Measurements from ENCODE around the gene FHIT. TPM values are rescaled to one million over a fixed set of nuclear protein-coding genes. Genes with fewer than 3 reads are reported as not detected.

FHIT gene
- total RNA-seq, 1 experiment from 2014 or later = 20.1 TPM

DNA sequence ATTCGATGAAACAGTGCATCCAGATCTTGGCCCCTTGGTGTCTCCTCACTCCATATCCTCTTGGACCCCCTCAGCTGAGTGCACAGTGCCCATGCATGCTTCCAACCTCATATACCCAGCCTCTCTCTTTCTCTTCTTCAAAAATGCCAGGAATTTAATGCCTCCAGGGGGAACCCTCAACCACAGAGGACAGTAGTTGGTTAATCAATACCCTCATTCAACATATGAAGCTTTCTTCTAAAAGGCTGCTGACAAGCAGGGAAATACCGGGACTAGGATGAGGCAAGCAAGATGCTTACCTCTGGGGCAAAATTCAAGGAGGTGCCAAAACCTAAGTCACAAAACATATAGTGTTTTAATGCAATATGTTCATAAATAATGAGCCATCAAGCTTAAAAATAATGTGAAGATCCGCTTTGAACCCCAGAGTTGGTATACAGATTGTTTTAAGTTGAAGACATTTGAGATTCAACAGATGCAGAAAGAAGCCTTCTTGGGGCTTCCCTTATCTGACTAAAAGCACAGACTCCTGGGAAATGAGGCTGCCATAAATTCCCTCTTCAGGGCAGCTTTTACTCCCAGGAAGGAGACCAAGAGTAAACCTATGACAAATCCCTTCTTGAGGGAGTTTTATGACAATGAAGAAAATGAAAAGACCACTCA is 48.2 kb upstream of the FHIT start:
- Mint-ChIP-seq H3K4me3 (ENCODE audit: unreplicated experiment) (no peak overlapping the region), H3K27me3 (ENCODE audit: insufficient read depth, unreplicated experiment) (peaks cover 24% of the 10 kb centered on the region), H3K9me3 (ENCODE audit: unreplicated experiment) (no peaks in the 10 kb centered on the region), H3K4me1 (ENCODE audit: insufficient read depth, unreplicated experiment) (no peaks in the 10 kb centered on the region), H3K36me3 (ENCODE audit: insufficient read depth, unreplicated experiment) (no peaks in the 10 kb centered on the region), H3K27ac (ENCODE audit: low read depth, unreplicated experiment) (no peak overlapping the region)
- TF ChIP-seq, protein P1, sequence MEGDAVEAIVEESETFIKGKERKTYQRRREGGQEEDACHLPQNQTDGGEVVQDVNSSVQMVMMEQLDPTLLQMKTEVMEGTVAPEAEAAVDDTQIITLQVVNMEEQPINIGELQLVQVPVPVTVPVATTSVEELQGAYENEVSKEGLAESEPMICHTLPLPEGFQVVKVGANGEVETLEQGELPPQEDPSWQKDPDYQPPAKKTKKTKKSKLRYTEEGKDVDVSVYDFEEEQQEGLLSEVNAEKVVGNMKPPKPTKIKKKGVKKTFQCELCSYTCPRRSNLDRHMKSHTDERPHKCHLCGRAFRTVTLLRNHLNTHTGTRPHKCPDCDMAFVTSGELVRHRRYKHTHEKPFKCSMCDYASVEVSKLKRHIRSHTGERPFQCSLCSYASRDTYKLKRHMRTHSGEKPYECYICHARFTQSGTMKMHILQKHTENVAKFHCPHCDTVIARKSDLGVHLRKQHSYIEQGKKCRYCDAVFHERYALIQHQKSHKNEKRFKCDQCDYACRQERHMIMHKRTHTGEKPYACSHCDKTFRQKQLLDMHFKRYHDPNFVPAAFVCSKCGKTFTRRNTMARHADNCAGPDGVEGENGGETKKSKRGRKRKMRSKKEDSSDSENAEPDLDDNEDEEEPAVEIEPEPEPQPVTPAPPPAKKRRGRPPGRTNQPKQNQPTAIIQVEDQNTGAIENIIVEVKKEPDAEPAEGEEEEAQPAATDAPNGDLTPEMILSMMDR (IDR thresholded peaks at IDR 0.05; ENCODE audit: unreplicated experiment) = no peak
- intact Hi-C loops (cut with micrococcal nuclease) = no loop called here
- DNase-seq (ENCODE audit: unreplicated experiment) = no peak
- ChIA-PET POLR2A (no interaction called here), CTCF (no interaction called here)
- no TSS peak for BruUV-seq (replicated peaks)

DNA sequence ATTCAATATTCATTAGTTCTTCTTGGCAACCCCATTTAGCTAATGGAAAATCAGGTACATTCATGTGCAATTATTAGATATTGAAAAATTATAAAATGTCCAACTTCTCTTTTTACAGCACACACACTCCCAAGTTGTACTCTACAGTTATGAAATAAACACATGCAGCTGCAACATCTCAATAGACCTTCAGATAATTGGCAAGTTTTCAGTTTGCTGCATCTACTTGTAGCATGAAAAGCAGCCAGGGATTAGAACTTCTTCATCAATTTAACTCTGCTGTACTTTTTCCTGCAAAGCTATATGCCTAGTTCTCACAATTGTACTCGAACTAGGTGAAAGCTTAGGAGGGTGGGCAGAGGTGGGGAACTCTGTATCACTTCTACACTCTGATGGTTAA is 46.6 kb upstream of the FHIT start:
- intact Hi-C loops (cut with micrococcal nuclease) = no loop called here
- no peak for DNase-seq (ENCODE audit: unreplicated experiment)
- no peaks in the 10 kb centered on the region for H3K4me1 Mint-ChIP-seq (ENCODE audit: insufficient read depth, unreplicated experiment)
- TF ChIP-seq, protein P1 (IDR thresholded peaks at IDR 0.05; ENCODE audit: unreplicated experiment) = no peak
- peaks cover 8% of the 10 kb centered on the region for H3K27me3 Mint-ChIP-seq (ENCODE audit: insufficient read depth, unreplicated experiment)
- no peaks in the 10 kb centered on the region for H3K36me3 Mint-ChIP-seq (ENCODE audit: insufficient read depth, unreplicated experiment)
- CTCF ChIA-PET = interaction anchor here (0.6 kb wide), 1 partner anchor 927 kb away, joined by 5 read pairs; no protein-coding TSS in a partner anchor
- no TSS peak for BruUV-seq (replicated peaks)
- POLR2A ChIA-PET = no interaction called here
- H3K27ac Mint-ChIP-seq (ENCODE audit: low read depth, unreplicated experiment) = no peak overlapping the region
- no peak overlapping the region for H3K4me3 Mint-ChIP-seq (ENCODE audit: unreplicated experiment)
- H3K9me3 Mint-ChIP-seq (ENCODE audit: unreplicated experiment) = no peaks in the 10 kb centered on the region

DNA sequence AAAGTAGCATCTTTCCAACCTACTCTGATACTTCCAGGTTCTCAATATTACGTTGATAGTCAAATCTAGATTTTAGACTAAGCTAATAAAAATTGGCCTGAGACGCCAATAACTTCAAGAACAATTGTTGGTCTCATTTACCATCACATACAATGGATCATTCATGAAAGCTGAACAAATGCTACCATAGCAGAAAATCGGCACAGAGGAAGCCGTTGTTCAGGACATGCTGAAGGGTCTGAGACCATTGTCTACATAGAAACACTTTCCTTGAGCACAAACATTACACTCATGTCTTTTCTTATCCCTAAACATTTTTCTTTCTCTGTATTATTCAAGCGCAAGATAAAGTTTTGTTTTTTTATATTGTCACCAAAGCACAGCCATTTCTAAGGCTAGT is 37.2 kb upstream of the FHIT start:
- ChIA-PET CTCF (interaction anchor here (0.9 kb wide), 1 partner anchor 200 kb away, joined by 4 read pairs; no protein-coding TSS in a partner anchor), POLR2A (interaction anchor here (0.7 kb wide), 1 partner anchor 608 kb away, joined by 3 read pairs; no protein-coding TSS in a partner anchor)
- no peak overlapping the region for H3K4me3 Mint-ChIP-seq (ENCODE audit: unreplicated experiment)
- no peaks in the 10 kb centered on the region for H3K9me3 Mint-ChIP-seq (ENCODE audit: unreplicated experiment)
- TF ChIP-seq, protein P1 (IDR thresholded peaks at IDR 0.05; ENCODE audit: unreplicated experiment) = no peak
- intact Hi-C loops (cut with micrococcal nuclease) = no loop called here
- H3K4me1 Mint-ChIP-seq (ENCODE audit: insufficient read depth, unreplicated experiment) = no peaks in the 10 kb centered on the region
- H3K27ac Mint-ChIP-seq (ENCODE audit: low read depth, unreplicated experiment) = no peak overlapping the region
- BruUV-seq (replicated peaks) = no TSS peak
- H3K27me3 Mint-ChIP-seq (ENCODE audit: insufficient read depth, unreplicated experiment) = peaks cover 35% of the 10 kb centered on the region
- no peaks in the 10 kb centered on the region for H3K36me3 Mint-ChIP-seq (ENCODE audit: insufficient read depth, unreplicated experiment)
- DNase-seq (ENCODE audit: unreplicated experiment) = no peak

DNA sequence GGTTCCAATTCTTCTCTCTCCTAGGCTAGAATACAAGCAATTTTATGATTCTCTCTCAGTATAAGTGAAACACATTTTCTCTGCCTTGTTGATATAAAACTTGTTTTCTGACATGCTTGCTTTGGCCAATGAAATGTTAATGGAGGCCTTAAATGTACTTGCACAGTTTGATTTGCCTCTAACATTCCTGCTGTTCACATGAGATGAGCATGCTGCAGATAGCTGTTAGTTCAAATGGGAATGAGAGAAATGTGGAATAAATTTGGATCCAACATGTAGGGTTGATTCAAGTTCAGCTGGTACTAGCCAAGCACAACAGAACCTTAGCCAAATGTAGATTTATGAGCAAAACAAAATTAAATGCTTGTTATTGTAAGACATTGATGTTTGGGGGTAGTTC is 32.6 kb upstream of the FHIT start:
- no peaks in the 10 kb centered on the region for H3K36me3 Mint-ChIP-seq (ENCODE audit: insufficient read depth, unreplicated experiment)

More for the DNA sequence above, 32.6 kb upstream of the FHIT start:
- DNase-seq (ENCODE audit: unreplicated experiment) = no peak
- intact Hi-C loops (cut with micrococcal nuclease) = no loop called here
- Mint-ChIP-seq H3K4me1 (ENCODE audit: insufficient read depth, unreplicated experiment) (no peaks in the 10 kb centered on the region), H3K4me3 (ENCODE audit: unreplicated experiment) (no peak overlapping the region), H3K27ac (ENCODE audit: low read depth, unreplicated experiment) (no peak overlapping the region), H3K9me3 (ENCODE audit: unreplicated experiment) (no peaks in the 10 kb centered on the region), H3K27me3 (ENCODE audit: insufficient read depth, unreplicated experiment) (peaks cover 24% of the 10 kb centered on the region)
- ChIA-PET POLR2A (no interaction called here), CTCF (interaction anchor here (0.8 kb wide), 1 partner anchor 762 kb away, joined by 5 read pairs; no protein-coding TSS in a partner anchor)
- TF ChIP-seq, protein P1 (IDR thresholded peaks at IDR 0.05; ENCODE audit: unreplicated experiment) = no peak
- BruUV-seq (replicated peaks) = no TSS peak

All from MCF 10A (cell line).